AG04450 (cell line): ENCODE results near the gene MIPEP. TPM values are rescaled to one million over a fixed set of nuclear protein-coding genes. Genes with fewer than 3 reads are reported as not detected.

Experiments used
- CTCF ChIA-PET: fragments of 300-600, 350-600 bp; formaldehyde crosslinking; extraction: SDS; loops from one replicate; lab custom pipeline; 2022; ENCODE audit warnings: antibody characterized with exemption, inconsistent platforms; lab: Charles Lee
- POLR2A ChIA-PET: fragments of 350-600 bp; formaldehyde crosslinking; extraction: SDS; loops from one replicate; lab custom pipeline; 2021; ENCODE audit warnings: antibody characterized with exemption, inconsistent platforms; lab: Yijun Ruan, JAX
- DNase-seq: peaks from one replicate; pipeline ENCODE4 v3.0.0-alpha.2; 2011; ENCODE audit warnings: low read depth, low spot score
- H3K27ac ChIP-seq: one replicate; pipeline ENCODE4 v1.5.1; 2012; ENCODE audit warnings: low read depth, low read length, control low read depth
- H3K27me3 ChIP-seq: one replicate; pipeline ENCODE4 v1.6.0; 2012; ENCODE audit warnings: low read length; ENCODE audit not compliant: control insufficient read depth, insufficient read depth
- H3K4me3 ChIP-seq: 2 replicates; pipeline ENCODE4 v1.5.1; 2011; ENCODE audit warnings: mild to moderate bottlenecking, low read depth, low read length, control low read depth
- H3K9me3 ChIP-seq: 2 replicates; pipeline ENCODE4 v1.5.1; 2012; ENCODE audit warnings: low read length; ENCODE audit not compliant: control insufficient read depth, insufficient read depth
- CTCF ChIP-seq: IDR thresholded peaks from 2 replicates; pipeline ENCODE4 v1.5.1; 2011; ENCODE audit warnings: low read depth, low read length, control low read depth, inconsistent platforms
- polyA plus RNA-seq: library from polyadenylated mRNA; depleted of rRNA; stranded (reverse); fragments of >200 nt; gene quantifications from 2 replicates; pipeline ENCODE4 v1.2.3, GENCODE V29; 2011

The MIPEP gene
- polyA plus RNA-seq, 1 experiment = 40.8 TPM

GRCh38 chr13:23793711-23794110, 95.5 kb downstream of the MIPEP start:
- TF ChIP-seq CTCF = no peak
- Histone ChIP-seq H3K27me3 (no peaks in the 10 kb centered on the region), H3K27ac (peak overlapping the region; percentile 42), H3K4me3 (no peak overlapping the region), H3K9me3 (peaks cover 10% of the 10 kb centered on the region; the same call in 1 of the 2 replicates)
- ChIA-PET POLR2A (interaction anchor here (3.4 kb wide), 1 partner anchor 120 kb away, joined by 17 read pairs; no protein-coding TSS in a partner anchor), CTCF (interaction anchor here (1.3 kb wide), 1 partner anchor 15 kb away, joined by 6 read pairs; no protein-coding TSS in a partner anchor)
- no peak for DNase-seq

GRCh38 chr13:23792680-23793079, 96.5 kb downstream of the MIPEP start:
- POLR2A ChIA-PET = no interaction called here
- Histone ChIP-seq H3K27ac (no peak overlapping the region), H3K27me3 (no peaks in the 10 kb centered on the region), H3K9me3 (peaks cover 7% of the 10 kb centered on the region; the same call in 1 of the 2 replicates), H3K4me3 (no peak overlapping the region)
- TF ChIP-seq CTCF = no peak
- no peak for DNase-seq
- CTCF ChIA-PET = no interaction called here

GRCh38 chr13:23790577-23791170, 98.5 kb downstream of the MIPEP start:
- CTCF ChIA-PET = no interaction called here

GRCh38 chr13:23789576-23790346, 99.4 kb downstream of the MIPEP start:
- CTCF ChIA-PET = interaction anchor here (0.6 to 1.2 kb wide), 3 partner anchors 11 to 463 kb away, joined by 3 to 4 read pairs (median 4); no protein-coding TSS in a partner anchor
- Histone ChIP-seq H3K27ac (no peak overlapping the region), H3K4me3 (no peak overlapping the region), H3K27me3 (no peaks in the 10 kb centered on the region), H3K9me3 (peaks cover 3% of the 10 kb centered on the region)
- TF ChIP-seq CTCF = no peak
- DNase-seq = no peak
- POLR2A ChIA-PET = interaction anchor here (1.1 kb wide), 1 partner anchor 109 kb away, joined by 3 read pairs; no protein-coding TSS in a partner anchor

More at GRCh38 chr13:23790577-23791170, 98.5 kb downstream of the MIPEP start:
- Histone ChIP-seq H3K27me3 (no peaks in the 10 kb centered on the region), H3K9me3 (peaks cover 3% of the 10 kb centered on the region), H3K4me3 (no peak overlapping the region), H3K27ac (peak overlapping the region; percentile 31)
- DNase-seq = no peak
- no peak for TF ChIP-seq CTCF
- POLR2A ChIA-PET = interaction anchor here (0.7 kb wide), 1 partner anchor 12 kb away, joined by 3 read pairs; no protein-coding TSS in a partner anchor
